ENCODE results near the gene PLEKHN1.
"Not testable (repeated sequence)": the region's sequence is repeated elsewhere in the genome, so short reads cannot be mapped to it uniquely, and the experiment has no call there.

Gene PLEKHN1

GRCh38 chr1:995665-996633 lies 29.7 kb downstream of the PLEKHN1 start:
- no peak for DNase-seq (ENCODE audit: low spot score)

- no peak for DNase-seq (ENCODE audit: low spot score)
Observed at GRCh38 chr1:996851-997712, 30.8 kb downstream of the PLEKHN1 start.

- DNase-seq (ENCODE audit: low spot score): no peak
Observed at GRCh38 chr1:997713-997992, 31.4 kb downstream of the PLEKHN1 start.

- no peak for DNase-seq (ENCODE audit: low spot score)
Observed at GRCh38 chr1:997993-998744, 31.9 kb downstream of the PLEKHN1 start.

GRCh38 chr1:998745-998994 lies 32.4 kb downstream of the PLEKHN1 start:
- DNase-seq (ENCODE audit: low spot score): no peak

- no peak for DNase-seq (ENCODE audit: low spot score)
Observed at GRCh38 chr1:998995-999724, 32.9 kb downstream of the PLEKHN1 start.

- peak; percentile 94 for DNase-seq (ENCODE audit: low spot score)
Observed at GRCh38 chr1:999725-1000356, 33.6 kb downstream of the PLEKHN1 start, which contains the start of gene HES4. Gene HES4, minus strand, starts transcription at chr1:1000097. Its CDS starts 124 bp downstream, at chr1:999973.

- DNase-seq (ENCODE audit: low spot score): peak; percentile 87
Observed at GRCh38 chr1:1000357-1001056, 34.2 kb downstream of the PLEKHN1 start.

GRCh38 chr1:1001057-1001783 lies 34.9 kb downstream of the PLEKHN1 start:
- no peak for DNase-seq (ENCODE audit: low spot score)

GRCh38 chr1:1003618-1004419 lies 37.5 kb downstream of the PLEKHN1 start:
- no peak for DNase-seq (ENCODE audit: low spot score)

GRCh38 chr1:1004420-1004779 lies 38.1 kb downstream of the PLEKHN1 start:
- DNase-seq (ENCODE audit: low spot score): no peak

GRCh38 chr1:1004780-1005697 lies 38.8 kb downstream of the PLEKHN1 start:
- no peak for DNase-seq (ENCODE audit: low spot score)

- DNase-seq (ENCODE audit: low spot score): no peak
Observed at GRCh38 chr1:1005774-1006304, 39.6 kb downstream of the PLEKHN1 start.

GRCh38 chr1:1006305-1007159 lies 40.2 kb downstream of the PLEKHN1 start:
- DNase-seq (ENCODE audit: low spot score): peak; percentile 93

- DNase-seq (ENCODE audit: low spot score): not testable (repeated sequence)
Observed at GRCh38 chr1:1010131-1010530, 43.8 kb downstream of the PLEKHN1 start.

GRCh38 chr1:1011396-1011949 lies 45.2 kb downstream of the PLEKHN1 start:
- DNase-seq (ENCODE audit: low spot score): no peak

GRCh38 chr1:1012736-1013104 lies 46.4 kb downstream of the PLEKHN1 start:
- not testable (repeated sequence) for DNase-seq (ENCODE audit: low spot score)

All from LoVo (cell line).